K562 (cell line): ENCODE measurements around the gene STX7. TPM values are rescaled to one million over a fixed set of nuclear protein-coding genes. Genes with fewer than 3 reads are reported as not detected.

Experiments used
- ATAC-seq: fragments of 200-7000 bp; cut with Tn5 transposase; 3 replicates; pipeline ENCODE4 v1.9.1; 2020; ENCODE audit warnings: moderate library complexity
- BruUV-seq: library from RNA; stranded (reverse); fragments of 400-500 nt; replicated peaks from 2 replicates; lab custom pipeline; 2021; lab: Mats Ljungman, UMichigan
- CTCF ChIA-PET: fragments of 300-600 bp; formaldehyde crosslinking; extraction: SDS; loops from one replicate; lab custom pipeline; 2021; ENCODE audit warnings: low intra/inter-chr PET ratio; lab: Yijun Ruan, JAX
- POLR2A ChIA-PET: fragments of 300-600, 350-650 bp; sonication (Branson Sonifier 250); formaldehyde crosslinking; extraction: SDS; loops from one replicate; lab custom pipeline; 2021; ENCODE audit warnings: antibody characterized with exemption, inconsistent platforms; lab: Yijun Ruan, JAX
- DNase-seq, 4 experiments: peaks; one replicate each; pipeline versions ENCODE4 v3.0.0 to v3.0.0-alpha.2; 2011 to 2018; ENCODE audit warnings: low spot score in 3 of 4, mixed read lengths in 3 of 4; ENCODE audit errors: extremely low read depth in 1 of 4
- FAIRE-seq: peaks from 2 replicates; lab custom pipeline; 2011; peaks lifted over from hg19 to GRCh38; lab: Jason Lieb, UNC
- H2AFZ ChIP-seq: 2 replicates; pipeline ENCODE4 v1.6.0; 2011; ENCODE audit warnings: low read depth, low read length, control low read depth, inconsistent platforms
- H3K27ac ChIP-seq: fragments of 200-600 bp; 3 replicates; pipeline ENCODE4 v1.8.0; 2011; ENCODE audit warnings: low read depth, mild to moderate bottlenecking, control low read depth, inconsistent platforms, low read length, moderate library complexity, mixed read lengths; ENCODE audit errors: extremely low read depth
- H3K27me3 ChIP-seq, 2 experiments: fragments of 300-600 bp in 1 of 2; 2 replicates in 1 of 2; 3 replicates in 1 of 2; pipeline versions ENCODE4 v1.6.0 to v1.8.0; 2011; ENCODE audit warnings: inconsistent platforms in 2 of 2, low read length in 2 of 2, mild to moderate bottlenecking in 1 of 2, mixed read lengths in 1 of 2, moderate library complexity in 1 of 2; ENCODE audit not compliant: control insufficient read depth in 2 of 2, insufficient read depth in 2 of 2
- H3K36me3 ChIP-seq: fragments of 300-600 bp; 3 replicates; pipeline ENCODE4 v1.8.0; 2011; ENCODE audit warnings: mild to moderate bottlenecking, low read length, inconsistent platforms; ENCODE audit not compliant: control insufficient read depth, insufficient read depth
- H3K4me1 ChIP-seq, 2 experiments: fragments of 200-600 bp in 1 of 2; replicated peaks in 1 of 2; 2 replicates in 1 of 2; 3 replicates in 1 of 2; pipeline versions ENCODE4 v1.5.1 to v1.8.0; 2011; ENCODE audit warnings: inconsistent platforms in 2 of 2, low read length in 2 of 2, mild to moderate bottlenecking in 1 of 2, mixed read lengths in 1 of 2, moderate library complexity in 1 of 2; ENCODE audit not compliant: control insufficient read depth in 2 of 2, insufficient read depth in 2 of 2
- H3K4me2 ChIP-seq: 2 replicates; pipeline ENCODE4 v1.6.1; 2011; ENCODE audit warnings: low read length, control low read depth, inconsistent platforms, mixed read lengths; ENCODE audit not compliant: insufficient read depth
- H3K4me3 ChIP-seq: fragments of 200-600 bp; sonication (generic), shearing (Covaris generic); 2 replicates; pipeline ENCODE4 v1.5.1; 2016; ENCODE audit warnings: control low read depth, inconsistent platforms
- H3K79me2 ChIP-seq: fragments of 200-600 bp; 3 replicates; pipeline ENCODE4 v1.8.0; 2011; ENCODE audit warnings: low read length, inconsistent platforms; ENCODE audit not compliant: control insufficient read depth, insufficient read depth
- H3K9ac ChIP-seq, 2 experiments: 2 replicates each; pipeline versions ENCODE4 v1.6.0 to v1.6.1; 2011; ENCODE audit warnings: low read depth in 2 of 2, low read length in 2 of 2, control low read depth in 1 of 2, inconsistent platforms in 1 of 2, mild to moderate bottlenecking in 1 of 2, mixed read lengths in 1 of 2; ENCODE audit not compliant: insufficient read depth in 1 of 2
- H3K9me1 ChIP-seq: one replicate; pipeline ENCODE4 v1.6.0; 2011; ENCODE audit warnings: inconsistent platforms, mild to moderate bottlenecking, low read length, moderate library complexity; ENCODE audit not compliant: control insufficient read depth, insufficient read depth
- H3K9me3 ChIP-seq: replicated peaks from 2 replicates; pipeline ENCODE4 v1.5.1; 2011; ENCODE audit warnings: low read depth, low read length, inconsistent platforms; ENCODE audit not compliant: control insufficient read depth, insufficient read depth
- H4K20me1 ChIP-seq: replicated peaks from 2 replicates; pipeline ENCODE4 v1.6.1; 2011; ENCODE audit warnings: low read length, inconsistent platforms, mixed read lengths; ENCODE audit not compliant: control insufficient read depth, insufficient read depth
- CBFA2T3 ChIP-seq: fragments of 450-650 bp; IDR thresholded peaks from 2 replicates; pipeline ENCODE4 v1.6.1; 2017
- CREB3L1 ChIP-seq: fragments of 450-650 bp; IDR thresholded peaks from 2 replicates; pipeline ENCODE4 v1.6.1; 2014; ENCODE audit warnings: low read depth, mild to moderate bottlenecking, moderate library complexity, borderline replicate concordance
- DLX4 ChIP-seq: fragments of 250-450 bp; sonication (Bioruptor Pico); IDR thresholded peaks from 2 replicates; pipeline ENCODE4 v1.6.1; 2021; ENCODE audit warnings: mild to moderate bottlenecking
- GTF2A2 ChIP-seq: IDR thresholded peaks from 2 replicates; pipeline ENCODE4 v1.6.1; 2016; ENCODE audit warnings: mild to moderate bottlenecking, missing genetic modification characterization, missing compliant biosample characterization
- HNRNPK ChIP-seq: fragments of 200-400 bp; formaldehyde crosslinking; IDR thresholded peaks from one replicate; pipeline ENCODE4 v1.6.1; 2018; ENCODE audit warnings: mild to moderate bottlenecking, low read depth, low read length; ENCODE audit not compliant: poor library complexity, severe bottlenecking
- PML ChIP-seq: IDR thresholded peaks from 2 replicates; pipeline ENCODE4 v1.6.1; 2012; ENCODE audit warnings: low read length, inconsistent platforms
- PREB ChIP-seq: sonication (generic); formaldehyde crosslinking; IDR thresholded peaks from 2 replicates; pipeline ENCODE4 v1.8.1; 2023; ENCODE audit warnings: mild to moderate bottlenecking, missing genetic modification reagents
- TRIM24 ChIP-seq, 2 experiments: fragments of 450-650 bp; IDR thresholded peaks; 2 replicates each; pipeline ENCODE4 v1.6.1; 2016
- ZFP30 ChIP-seq: fragments of 250-450 bp; sonication (Bioruptor Pico); IDR thresholded peaks from 2 replicates; pipeline ENCODE4 v1.8.0; 2022; ENCODE audit warnings: moderate library complexity, mild to moderate bottlenecking, inconsistent platforms, borderline replicate concordance
- ZNF3 ChIP-seq: fragments of 250-450 bp; sonication (Bioruptor Pico); IDR thresholded peaks from 2 replicates; pipeline ENCODE4 v1.5.0; 2021; ENCODE audit warnings: mild to moderate bottlenecking, moderate library complexity
- WGBS: fragments of 100-300 bp; shearing (Covaris generic); methylation state at CpG from one replicate; pipeline ENCODE4 v1.1.6; 2016; ENCODE audit warnings: low coverage, mixed read lengths; ENCODE audit not compliant: insufficient coverage; ENCODE audit errors: missing lambda C conversion rate; 5-methylcytosine and 5-hydroxymethylcytosine counted together
- in situ Hi-C: fragments of 300-500 bp; cut with MboI; formaldehyde crosslinking; loops from 4 replicates; pipeline ENCODE4 v1.15.0; 2018; ENCODE audit warnings: inconsistent platforms, mixed read lengths
- intact Hi-C: fragments of 100-400 bp; cut with micrococcal nuclease; formaldehyde crosslinking; loops from 2 replicates; pipeline ENCODE4 v1.14.2; 2022
- polyA plus RNA-seq, 8 experiments: library from polyadenylated mRNA; depleted of rRNA in 4 of 8; stranded (reverse) in 5 of 8; unstranded in 3 of 8; fragments of >200 nt; fragmentation: Nextera tagmentation in 2 of 8; fragmentation: Illumina TruSeq in 1 of 8; extraction: Ambion mirVana in 2 of 8; extraction: Trizol in 1 of 8; gene quantifications; 2 replicates each; pipeline versions ENCODE4 v1.2.1 to v1.2.3, GENCODE V29; 2011 to 2014; ENCODE audit warnings: inconsistent platforms in 1 of 8, missing spikeins in 1 of 8
- total RNA-seq, 7 experiments: library from RNA; depleted of rRNA in 6 of 7; stranded (reverse); fragments of >200 nt in 6 of 7; fragmentation: Illumina TruSeq in 2 of 7; extraction: Trizol in 2 of 7; gene quantifications; 2 replicates each; pipeline versions ENCODE4 v1.2.1 to v1.2.3, GENCODE V29; 2011 to 2021; ENCODE audit warnings: low replicate concordance in 1 of 7
- TF ChIP-seq, protein P1 (sequence below): sonication (generic); IDR thresholded peaks from 2 replicates; pipeline ENCODE4 v1.6.1; 2016
- TF ChIP-seq, protein P2 (sequence below): IDR thresholded peaks from 2 replicates; pipeline ENCODE4 v1.6.1; 2011; ENCODE audit not compliant: insufficient read length; ENCODE audit errors: extremely low read depth

STX7 gene
- total and polyA plus RNA-seq, 9 of the 15 experiments (the other 6 are each of a cell fraction or from before 2014, with no cell fraction given) = 13.0 to 34.4 (median 25.3) TPM

DNA sequence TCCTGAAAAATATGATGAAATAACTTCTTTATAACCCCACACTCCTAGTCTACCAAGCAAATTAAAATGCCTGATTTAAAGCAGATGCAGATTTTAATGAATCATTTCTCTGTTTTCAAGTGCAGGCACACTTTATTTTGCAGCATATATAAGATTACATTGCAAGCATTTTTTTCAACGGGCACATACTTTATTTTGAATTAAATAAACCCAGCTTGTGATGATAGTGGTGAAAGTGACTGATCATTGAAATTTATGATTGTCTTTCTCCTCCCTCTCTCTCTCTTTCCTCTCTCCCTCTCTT is 99.5 kb downstream of the STX7 start:
- TF ChIP-seq ZFP30 (CRISPR knock-in tag) = no peak
- no peak for TF ChIP-seq HNRNPK
- no peak for TF ChIP-seq DLX4 (CRISPR knock-in tag)
- TF ChIP-seq PML = no peak
- TF ChIP-seq, protein P1, sequence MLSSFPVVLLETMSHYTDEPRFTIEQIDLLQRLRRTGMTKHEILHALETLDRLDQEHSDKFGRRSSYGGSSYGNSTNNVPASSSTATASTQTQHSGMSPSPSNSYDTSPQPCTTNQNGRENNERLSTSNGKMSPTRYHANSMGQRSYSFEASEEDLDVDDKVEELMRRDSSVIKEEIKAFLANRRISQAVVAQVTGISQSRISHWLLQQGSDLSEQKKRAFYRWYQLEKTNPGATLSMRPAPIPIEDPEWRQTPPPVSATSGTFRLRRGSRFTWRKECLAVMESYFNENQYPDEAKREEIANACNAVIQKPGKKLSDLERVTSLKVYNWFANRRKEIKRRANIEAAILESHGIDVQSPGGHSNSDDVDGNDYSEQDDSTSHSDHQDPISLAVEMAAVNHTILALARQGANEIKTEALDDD = no peak
- TF ChIP-seq TRIM24 (IDR thresholded peaks at IDR 0.05) = no peak
- TF ChIP-seq, protein P2, sequence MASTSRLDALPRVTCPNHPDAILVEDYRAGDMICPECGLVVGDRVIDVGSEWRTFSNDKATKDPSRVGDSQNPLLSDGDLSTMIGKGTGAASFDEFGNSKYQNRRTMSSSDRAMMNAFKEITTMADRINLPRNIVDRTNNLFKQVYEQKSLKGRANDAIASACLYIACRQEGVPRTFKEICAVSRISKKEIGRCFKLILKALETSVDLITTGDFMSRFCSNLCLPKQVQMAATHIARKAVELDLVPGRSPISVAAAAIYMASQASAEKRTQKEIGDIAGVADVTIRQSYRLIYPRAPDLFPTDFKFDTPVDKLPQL = no peak
- no peak for TF ChIP-seq PREB
- no peak for TF ChIP-seq CREB3L1
- TF ChIP-seq ZNF3 (CRISPR knock-in tag) = no peak
- TF ChIP-seq GTF2A2 = no peak
- no peak for TF ChIP-seq CBFA2T3
- no peak overlapping the region for H3K4me3 ChIP-seq
- ATAC-seq (no peak), DNase-seq (no peak), FAIRE-seq (no peak)
- 0% methylated on average over 1 of the region's 1 CpG for WGBS
- H3K27me3 ChIP-seq = no peaks in the 10 kb centered on the region
- H4K20me1 ChIP-seq = no peaks in the 10 kb centered on the region
- H2AFZ ChIP-seq = no peak overlapping the region
- no TSS peak for BruUV-seq
- ChIA-PET POLR2A (no interaction called here), CTCF (no interaction called here)
- no peaks in the 10 kb centered on the region for H3K9me1 ChIP-seq
- H3K4me1 ChIP-seq = no peaks in the 10 kb centered on the region
- no peak overlapping the region for H3K27ac ChIP-seq
- in situ Hi-C loops (no loop called here), intact Hi-C loops (no loop called here)
- H3K4me2 ChIP-seq = no peak overlapping the region
- H3K36me3 ChIP-seq = no peaks in the 10 kb centered on the region
- no peak overlapping the region for H3K9ac ChIP-seq
- H3K9me3 ChIP-seq = no peaks in the 10 kb centered on the region
- H3K79me2 ChIP-seq = no peaks in the 10 kb centered on the region
